Glutamatergic neuron (in vitro differentiated cells): ENCODE results near the gene GC. TPM values are rescaled to one million over a fixed set of nuclear protein-coding genes. Genes with fewer than 3 reads are reported as not detected.

Experiments
- DNase-seq: peaks from one replicate; pipeline ENCODE4 v3.0.0; 2022
- H3K27ac Mint-ChIP-seq: one replicate; pipeline ENCODE4 v1.8.0; 2020; ENCODE audit warnings: mild to moderate bottlenecking, mixed read lengths, inconsistent platforms; ENCODE audit not compliant: unreplicated experiment
- H3K27me3 Mint-ChIP-seq: one replicate; pipeline ENCODE4 v1.8.0; 2020; ENCODE audit warnings: mild to moderate bottlenecking, moderate library complexity, mixed read lengths, inconsistent platforms; ENCODE audit not compliant: unreplicated experiment
- H3K36me3 Mint-ChIP-seq: one replicate; pipeline ENCODE4 v1.8.0; 2020; ENCODE audit warnings: mild to moderate bottlenecking, mixed read lengths, inconsistent platforms; ENCODE audit not compliant: unreplicated experiment
- H3K4me1 Mint-ChIP-seq: one replicate; pipeline ENCODE4 v1.8.0; 2020; ENCODE audit warnings: mild to moderate bottlenecking, low read depth, mixed read lengths, inconsistent platforms; ENCODE audit not compliant: unreplicated experiment
- H3K4me3 Mint-ChIP-seq: one replicate; pipeline ENCODE4 v1.8.0; 2020; ENCODE audit warnings: mild to moderate bottlenecking, mixed read lengths, inconsistent platforms; ENCODE audit not compliant: unreplicated experiment
- H3K9me3 Mint-ChIP-seq: one replicate; pipeline ENCODE4 v1.8.0; 2020; ENCODE audit warnings: mild to moderate bottlenecking, moderate library complexity, mixed read lengths, inconsistent platforms; ENCODE audit not compliant: unreplicated experiment
- CTCF ChIP-seq: fragments of 200-600 bp; sonication (generic); IDR thresholded peaks from one replicate; pipeline ENCODE4 v1.5.0; 2021; ENCODE audit not compliant: partially characterized antibody, unreplicated experiment
- total RNA-seq: library from RNA; stranded (reverse); fragmentation: NEBNext Ultra II Directional; extraction: Animal tissue kit (Norgen Biotek cat#: 25700); gene quantifications from one replicate; pipeline ENCODE4 v1.2.1, GENCODE V29; 2021; ENCODE audit not compliant: unreplicated experiment

The GC gene
- total RNA-seq, 1 donor from 2014 or later = not detected

GRCh38 chr4:71785959-71786358, 2.1 kb upstream of the GC start:
- no peaks in the 10 kb centered on the region for H3K27me3 Mint-ChIP-seq
- no peaks in the 10 kb centered on the region for H3K9me3 Mint-ChIP-seq
- H3K27ac Mint-ChIP-seq = no peak overlapping the region
- no peak for DNase-seq
- no peak overlapping the region for H3K4me3 Mint-ChIP-seq
- no peaks in the 10 kb centered on the region for H3K36me3 Mint-ChIP-seq
- H3K4me1 Mint-ChIP-seq = no peaks in the 10 kb centered on the region
- no peak for TF ChIP-seq CTCF

GRCh38 chr4:71784569-71785197, 804 bp upstream of the GC start:
- Mint-ChIP-seq H3K4me1 (no peaks in the 10 kb centered on the region), H3K27ac (no peak overlapping the region), H3K9me3 (no peaks in the 10 kb centered on the region), H3K4me3 (no peak overlapping the region), H3K36me3 (no peaks in the 10 kb centered on the region), H3K27me3 (no peaks in the 10 kb centered on the region)
- no peak for TF ChIP-seq CTCF
- DNase-seq = no peak

DNA sequence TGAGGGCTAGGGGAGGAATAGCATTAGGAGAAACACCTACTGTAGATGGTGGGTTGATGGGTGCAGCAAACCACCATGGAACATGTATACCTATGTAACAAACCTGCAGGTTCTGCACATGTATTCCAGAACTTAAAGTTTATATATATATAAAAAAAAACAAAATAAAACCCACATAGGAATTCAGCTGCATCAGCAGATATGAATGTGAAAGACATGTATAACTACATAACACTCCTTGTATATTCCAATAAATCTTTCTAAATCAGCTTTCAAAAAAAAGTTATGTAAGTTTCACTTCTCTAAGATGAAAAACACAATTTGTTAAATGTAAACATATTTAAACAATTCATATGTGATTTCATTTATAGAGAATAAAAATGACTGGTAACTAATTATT, 6.0 kb downstream of the GC start:
- no peaks in the 10 kb centered on the region for H3K27me3 Mint-ChIP-seq
- H3K9me3 Mint-ChIP-seq = no peaks in the 10 kb centered on the region
- no peak overlapping the region for H3K27ac Mint-ChIP-seq
- H3K36me3 Mint-ChIP-seq = no peaks in the 10 kb centered on the region
- H3K4me3 Mint-ChIP-seq = no peak overlapping the region
- H3K4me1 Mint-ChIP-seq = no peaks in the 10 kb centered on the region
- TF ChIP-seq CTCF = no peak
- DNase-seq = no peak

DNA sequence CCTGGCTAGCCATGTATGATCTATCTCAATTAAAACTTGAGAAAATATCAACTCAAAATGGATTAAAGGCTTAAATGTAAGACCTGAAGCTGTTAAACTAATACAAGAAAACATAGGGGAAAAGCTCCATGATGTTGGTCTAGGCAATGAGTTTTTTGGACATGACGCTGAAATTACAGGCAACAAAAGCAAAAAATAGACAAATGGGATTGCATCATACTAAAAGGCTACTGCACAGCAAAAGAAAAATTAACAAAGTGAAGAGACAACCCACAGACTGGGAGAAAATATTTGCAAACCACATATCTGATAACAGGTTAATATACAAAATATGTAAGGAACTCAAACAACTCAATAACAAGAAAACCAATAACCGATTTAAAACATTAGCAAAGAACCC, 8.4 kb downstream of the GC start:
- Mint-ChIP-seq H3K27ac (no peak overlapping the region), H3K36me3 (no peaks in the 10 kb centered on the region), H3K4me1 (no peaks in the 10 kb centered on the region), H3K4me3 (no peak overlapping the region), H3K27me3 (no peaks in the 10 kb centered on the region), H3K9me3 (no peaks in the 10 kb centered on the region)
- TF ChIP-seq CTCF = no peak
- DNase-seq = no peak

- Mint-ChIP-seq H3K27ac (no peak overlapping the region), H3K4me3 (no peak overlapping the region), H3K9me3 (no peaks in the 10 kb centered on the region), H3K27me3 (no peaks in the 10 kb centered on the region), H3K36me3 (no peaks in the 10 kb centered on the region), H3K4me1 (no peaks in the 10 kb centered on the region)
- no peak for TF ChIP-seq CTCF
- no peak for DNase-seq
Measured at GRCh38 chr4:71774136-71774535, 9.7 kb downstream of the GC start.
